Measurements from ENCODE around the gene ORC3.
"Not testable (repeated sequence)": the region's sequence is repeated elsewhere in the genome, so short reads cannot be mapped to it uniquely, and the experiment has no call there.

Gene ORC3

GRCh38 chr6:87600576-87600975 is 10.6 kb downstream of the ORC3 start:
- TF ChIP-seq ZFX (IDR thresholded peaks at IDR 0.05; ENCODE audit: borderline replicate concordance) = no peak
- TF ChIP-seq CTCF (IDR thresholded peaks at IDR 0.05) = no peak

GRCh38 chr6:87606199-87606598 is 16.3 kb downstream of the ORC3 start:
- no peak overlapping the region for H3K27ac ChIP-seq
- TF ChIP-seq CTCF (IDR thresholded peaks at IDR 0.05) (no peak), ZFX (IDR thresholded peaks at IDR 0.05; ENCODE audit: borderline replicate concordance) (no peak)

More at GRCh38 chr6:87600576-87600975, 10.6 kb downstream of the ORC3 start:
- H3K27ac ChIP-seq = no peak overlapping the region

DNA sequence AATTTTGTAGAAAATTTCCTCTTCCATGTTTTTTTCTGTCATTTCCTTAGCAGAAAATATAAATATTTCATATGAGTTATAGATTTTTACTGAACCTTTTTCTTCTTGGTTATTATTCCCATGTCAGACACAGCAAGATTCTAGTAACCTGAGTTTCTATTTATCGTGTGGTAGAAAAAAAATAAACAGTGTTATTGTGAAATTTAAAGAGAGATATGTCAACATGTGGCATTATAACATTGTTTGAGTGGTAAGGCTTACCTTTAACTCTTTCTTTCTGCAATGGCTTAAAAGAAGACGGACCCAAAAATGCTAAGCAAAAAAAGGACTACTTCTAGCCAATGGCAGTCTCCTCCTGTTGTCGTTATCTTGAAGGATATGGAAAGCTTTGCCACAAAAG is 18.9 kb downstream of the ORC3 start:
- H3K27ac ChIP-seq = no peak overlapping the region
- TF ChIP-seq CTCF (IDR thresholded peaks at IDR 0.05) (no peak), ZFX (IDR thresholded peaks at IDR 0.05; ENCODE audit: borderline replicate concordance) (no peak)

DNA sequence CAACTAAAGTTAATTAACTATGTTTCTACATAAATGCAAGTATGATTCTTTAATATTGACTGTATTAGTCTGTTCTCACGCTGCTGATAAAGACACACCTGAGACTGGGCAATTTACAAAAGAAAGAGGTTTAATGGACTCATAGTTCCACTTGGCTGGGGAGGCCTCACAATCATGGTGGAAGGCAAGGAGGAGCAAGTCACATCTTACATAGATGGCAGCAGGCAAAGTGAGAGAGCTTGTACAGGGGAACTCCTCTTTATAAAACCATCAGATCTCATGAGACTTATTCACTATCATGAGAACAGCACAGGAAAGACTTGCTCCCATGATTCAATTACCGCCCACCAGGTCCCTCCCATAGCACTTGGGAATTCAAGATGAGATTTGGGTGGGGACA is 23.1 kb downstream of the ORC3 start:
- H3K27ac ChIP-seq = not testable (repeated sequence)

GRCh38 chr6:87617405-87617804 is 27.5 kb downstream of the ORC3 start:
- no peak overlapping the region for H3K27ac ChIP-seq
- TF ChIP-seq CTCF (IDR thresholded peaks at IDR 0.05) = no peak
- no peak for TF ChIP-seq ZFX (IDR thresholded peaks at IDR 0.05; ENCODE audit: borderline replicate concordance)

GRCh38 chr6:87618531-87618930 is 28.6 kb downstream of the ORC3 start:
- TF ChIP-seq CTCF (IDR thresholded peaks at IDR 0.05) (no peak), ZFX (IDR thresholded peaks at IDR 0.05; ENCODE audit: borderline replicate concordance) (no peak)
- H3K27ac ChIP-seq = no peak overlapping the region

- H3K27ac ChIP-seq = no peak overlapping the region
- TF ChIP-seq CTCF (IDR thresholded peaks at IDR 0.05) (no peak), ZFX (IDR thresholded peaks at IDR 0.05; ENCODE audit: borderline replicate concordance) (no peak)
Observed at GRCh38 chr6:87623248-87623647, 33.3 kb downstream of the ORC3 start.

DNA sequence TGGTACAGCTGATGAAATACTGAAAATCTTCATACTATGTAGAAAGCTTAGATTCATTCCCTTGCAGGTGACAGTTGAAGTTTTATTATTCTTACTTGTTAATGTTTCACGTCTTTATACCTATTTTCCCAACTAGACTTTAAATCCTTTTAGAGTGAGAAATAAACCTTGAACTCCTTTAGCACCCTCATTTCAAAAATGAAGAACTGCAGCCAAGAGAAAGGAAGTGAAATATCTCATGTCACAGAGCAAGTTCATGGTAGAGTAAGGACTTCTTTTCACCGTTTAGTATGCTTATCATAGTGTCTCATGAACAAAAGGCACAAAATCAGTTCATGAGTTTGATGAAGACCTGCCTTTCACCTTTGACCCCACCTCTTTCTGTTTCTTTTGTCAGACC is 38.5 kb downstream of the ORC3 start:
- H3K27ac ChIP-seq = no peak overlapping the region
- TF ChIP-seq CTCF (IDR thresholded peaks at IDR 0.05) = no peak
- no peak for TF ChIP-seq ZFX (IDR thresholded peaks at IDR 0.05; ENCODE audit: borderline replicate concordance)

Data from 22Rv1 (cell line).